ENCODE results near the gene PLOD2. TPM values are rescaled to one million over a fixed set of nuclear protein-coding genes. Genes with fewer than 3 reads are reported as not detected.

Gene PLOD2
- total RNA-seq, 1 experiment from 2014 or later = 19.3 TPM

DNA sequence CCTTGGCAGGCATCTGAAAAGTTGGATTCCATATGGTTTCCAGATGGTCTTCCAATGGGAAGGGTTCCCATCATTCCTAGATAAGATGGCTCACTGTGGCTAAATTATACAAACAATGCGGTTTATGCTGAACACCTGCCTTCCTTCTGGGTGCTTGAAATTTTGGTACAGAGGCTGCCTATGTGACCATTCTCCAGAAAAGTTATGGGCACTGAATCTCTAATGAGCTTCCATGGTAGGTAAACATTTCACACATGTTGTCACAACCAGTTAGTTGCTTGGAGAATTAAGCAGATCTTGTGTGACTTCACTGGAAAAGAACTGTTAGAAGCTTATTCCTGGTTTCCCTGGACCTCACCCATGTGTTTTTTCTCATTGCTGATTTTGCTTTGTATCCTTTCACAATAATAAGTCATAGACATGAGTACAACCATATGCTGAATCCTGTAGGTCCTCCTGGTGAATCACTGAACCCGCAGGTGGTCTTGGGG is 30.1 kb downstream of the PLOD2 start:
- H3K36me3 Mint-ChIP-seq (ENCODE audit: insufficient read depth in 1 of 3, low read depth in 3 of 3) = 0 out of 7 replicates have a peak, but pooled peaks cover 0 to 1% (median 0%) of the 10 kb centered on the region in 3 experiments
- H3K9me3 Mint-ChIP-seq = no peaks in the 10 kb centered on the region
- no peak overlapping the region for H2BK15ac ChIP-seq (ENCODE audit: low read depth, low read length)
- H4K8ac ChIP-seq (replicated peaks; ENCODE audit: insufficient read length, low read depth, low read length) = no peak overlapping the region
- TF ChIP-seq, protein P1, sequence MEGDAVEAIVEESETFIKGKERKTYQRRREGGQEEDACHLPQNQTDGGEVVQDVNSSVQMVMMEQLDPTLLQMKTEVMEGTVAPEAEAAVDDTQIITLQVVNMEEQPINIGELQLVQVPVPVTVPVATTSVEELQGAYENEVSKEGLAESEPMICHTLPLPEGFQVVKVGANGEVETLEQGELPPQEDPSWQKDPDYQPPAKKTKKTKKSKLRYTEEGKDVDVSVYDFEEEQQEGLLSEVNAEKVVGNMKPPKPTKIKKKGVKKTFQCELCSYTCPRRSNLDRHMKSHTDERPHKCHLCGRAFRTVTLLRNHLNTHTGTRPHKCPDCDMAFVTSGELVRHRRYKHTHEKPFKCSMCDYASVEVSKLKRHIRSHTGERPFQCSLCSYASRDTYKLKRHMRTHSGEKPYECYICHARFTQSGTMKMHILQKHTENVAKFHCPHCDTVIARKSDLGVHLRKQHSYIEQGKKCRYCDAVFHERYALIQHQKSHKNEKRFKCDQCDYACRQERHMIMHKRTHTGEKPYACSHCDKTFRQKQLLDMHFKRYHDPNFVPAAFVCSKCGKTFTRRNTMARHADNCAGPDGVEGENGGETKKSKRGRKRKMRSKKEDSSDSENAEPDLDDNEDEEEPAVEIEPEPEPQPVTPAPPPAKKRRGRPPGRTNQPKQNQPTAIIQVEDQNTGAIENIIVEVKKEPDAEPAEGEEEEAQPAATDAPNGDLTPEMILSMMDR (conservative IDR thresholded peaks at IDR 0.05) = no peak
- no peak overlapping the region for H2AFZ ChIP-seq (ENCODE audit: low read length)
- H3K27me3 Mint-ChIP-seq (ENCODE audit: low read depth) = no peaks in the 10 kb centered on the region
- no peak overlapping the region for H3K27ac ChIP-seq (ENCODE audit: insufficient read length, low read depth, low read length)
- H3K4me1 Mint-ChIP-seq = peaks cover 22 to 23% of the 10 kb centered on the region in 2 experiments
- peaks cover 3% of the 10 kb centered on the region for H3K79me1 ChIP-seq (ENCODE audit: insufficient read depth, low read depth, low read length, poor library complexity, severe bottlenecking)
- H3K27me3 ChIP-seq (ENCODE audit: insufficient read depth, low read length) = no peaks in the 10 kb centered on the region
- no peak overlapping the region for H3T11ph ChIP-seq (ENCODE audit: low read length)
- no peak overlapping the region for H3K9ac ChIP-seq (ENCODE audit: extremely low read depth, insufficient read length, low read length)
- no peak overlapping the region for H2BK120ac ChIP-seq (ENCODE audit: low read depth, low read length, poor library complexity, severe bottlenecking)
- H2BK12ac ChIP-seq (ENCODE audit: insufficient read length, low read depth, low read length) = no peak overlapping the region
- H2AK5ac ChIP-seq (ENCODE audit: insufficient read length, low read length) = no peak overlapping the region
- no CpG with 5 or more reads among the region's 2 CpGs for WGBS (ENCODE audit: extremely low coverage, insufficient read length, low lambda C conversion rate)
- H3K4ac ChIP-seq (ENCODE audit: low read depth, low read length) = no peak overlapping the region
- H4K5ac ChIP-seq (ENCODE audit: insufficient read length, low read depth, low read length) = no peak overlapping the region
- no peak overlapping the region for H3K18ac ChIP-seq (ENCODE audit: insufficient read length, low read depth, low read length)
- no peaks in the 10 kb centered on the region for H4K20me1 ChIP-seq (ENCODE audit: control insufficient read depth, insufficient read depth, insufficient read length)
- H3K4me1 ChIP-seq (ENCODE audit: insufficient read depth, low read length) = no peaks in the 10 kb centered on the region; the same call in 1 of the 2 replicates
- H2BK5ac ChIP-seq (ENCODE audit: insufficient read length, low read length) = no peak overlapping the region
- no peak overlapping the region for H2BK20ac ChIP-seq (ENCODE audit: low read depth, low read length, poor library complexity, severe bottlenecking)
- H3K27ac Mint-ChIP-seq = no peak overlapping the region
- no peaks in the 10 kb centered on the region for H3K23me2 ChIP-seq (ENCODE audit: insufficient read length, low read depth, low read length, poor library complexity, severe bottlenecking)
- no peak overlapping the region for H3K14ac ChIP-seq (ENCODE audit: insufficient read depth, low read length)
- H3K9me3 ChIP-seq (ENCODE audit: control insufficient read depth, low read depth, low read length) = no peaks in the 10 kb centered on the region
- no peak for DNase-seq
- no peak overlapping the region for H3K4me3 Mint-ChIP-seq
- no peak overlapping the region for H3K56ac ChIP-seq (ENCODE audit: insufficient read length, low read depth, low read length)
- H3K4me2 ChIP-seq (ENCODE audit: insufficient read depth, insufficient read length, low read length) = no peak overlapping the region
- H3K23ac ChIP-seq (ENCODE audit: insufficient read length, low read depth, low read length) = no peak overlapping the region
- no peak overlapping the region for H4K91ac ChIP-seq (ENCODE audit: insufficient read length, low read depth, low read length)
- H3K79me2 ChIP-seq (ENCODE audit: insufficient read depth, low read length) = 0 out of 2 replicates have a peak, but pooled peaks cover 2% of the 10 kb centered on the region

Measured in H9 (cell line).